HepG2 (cell line): ENCODE data around the gene HYAL1. TPM values are rescaled to one million over a fixed set of nuclear protein-coding genes. Genes with fewer than 3 reads are reported as not detected.

Experiments
- CSRNP2 ChIP-seq: sonication (generic); formaldehyde crosslinking; conservative IDR thresholded peaks from 2 replicates; pipeline ENCODE4 v1.8.0; 2022; ENCODE audit warnings: low read depth, missing genetic modification reagents
- FOXA3 ChIP-seq: IDR thresholded peaks from 2 replicates; pipeline ENCODE4 v1.6.1; 2016; ENCODE audit warnings: missing genetic modification reagents, missing compliant biosample characterization
- HCFC1 ChIP-seq: fragments of 150-350 bp; IDR thresholded peaks from 2 replicates; pipeline ENCODE4 v1.6.1; 2014; ENCODE audit warnings: low read depth, low read length
- HDAC2 ChIP-seq: sonication (generic); formaldehyde crosslinking; IDR thresholded peaks from 2 replicates; pipeline ENCODE4 v1.4.0; 2020; ENCODE audit warnings: missing genetic modification reagents
- HNRNPL ChIP-seq: fragments of 200-400 bp; formaldehyde crosslinking; IDR thresholded peaks from 2 replicates; pipeline ENCODE4 v1.6.1; 2017; ENCODE audit warnings: mild to moderate bottlenecking, low read depth, low read length
- MED1 ChIP-seq: sonication (generic); formaldehyde crosslinking; IDR thresholded peaks from 2 replicates; pipeline ENCODE4 v1.4.0; 2020; ENCODE audit warnings: missing genetic modification reagents
- MED8 ChIP-seq: sonication (generic); formaldehyde crosslinking; IDR thresholded peaks from 2 replicates; pipeline ENCODE4 v1.8.1; 2023; ENCODE audit warnings: mild to moderate bottlenecking, missing genetic modification reagents; ENCODE audit not compliant: insufficient replicate concordance
- SOX13 ChIP-seq, 3 experiments: fragments of 450-650 bp in 1 of 3; sonication (generic) in 1 of 3; formaldehyde crosslinking in 1 of 3; IDR thresholded peaks in 2 of 3; conservative IDR thresholded peaks in 1 of 3; 2 replicates each; pipeline versions ENCODE4 v1.5.0 to v1.6.1; 2016 to 2020; ENCODE audit warnings: antibody characterized with exemption in 1 of 3, mild to moderate bottlenecking in 1 of 3, missing compliant biosample characterization in 1 of 3, missing genetic modification reagents in 1 of 3, moderate library complexity in 1 of 3
- ZNF510 ChIP-seq: sonication (generic); formaldehyde crosslinking; IDR thresholded peaks from 2 replicates; pipeline ENCODE4 v1.4.0; 2020; ENCODE audit warnings: low read depth, mild to moderate bottlenecking, missing genetic modification reagents
- ZNF609 ChIP-seq: sonication (generic); formaldehyde crosslinking; IDR thresholded peaks from 2 replicates; pipeline ENCODE4 v1.4.0; 2020; ENCODE audit warnings: mild to moderate bottlenecking, missing genetic modification reagents, borderline replicate concordance
- ZNF678 ChIP-seq: sonication (generic); formaldehyde crosslinking; IDR thresholded peaks from 2 replicates; pipeline ENCODE4 v1.4.0; 2020; ENCODE audit warnings: mild to moderate bottlenecking, missing genetic modification reagents
- ZNF768 ChIP-seq: sonication (generic); formaldehyde crosslinking; IDR thresholded peaks from 2 replicates; pipeline ENCODE4 v1.4.0; 2020; ENCODE audit warnings: missing genetic modification reagents
- ZNF775 ChIP-seq: sonication (generic); formaldehyde crosslinking; IDR thresholded peaks from 2 replicates; pipeline ENCODE4 v1.4.0; 2020; ENCODE audit warnings: missing genetic modification reagents, mild to moderate bottlenecking, moderate library complexity, borderline replicate concordance
- polyA plus RNA-seq, 8 experiments: library from polyadenylated mRNA; depleted of rRNA in 3 of 8; stranded (reverse) in 7 of 8; unstranded in 1 of 8; fragments of >200 nt; fragmentation: Illumina TruSeq in 4 of 8; extraction: Trizol in 4 of 8; gene quantifications; 2 replicates each; pipeline versions ENCODE4 v1.2.1 to v1.2.3, GENCODE V29; 2011 to 2016; ENCODE audit warnings: low read depth in 4 of 8, missing spikeins in 1 of 8, mixed read lengths in 1 of 8; ENCODE audit not compliant: insufficient read depth in 1 of 8
- total RNA-seq, 5 experiments: library from RNA; depleted of rRNA; stranded (reverse); fragments of >200 nt; fragmentation: Illumina TruSeq; extraction: Trizol; gene quantifications; 2 replicates each; pipeline ENCODE4 v1.2.3, GENCODE V29; 2016; ENCODE audit warnings: low read depth in 1 of 5

HYAL1 gene
- total and polyA plus RNA-seq, 2 of the 13 experiments (the other 11 are each of a cell fraction or from before 2014, with no cell fraction given), result 76.5 to 193 TPM

- peak; percentile 85 for TF ChIP-seq HNRNPL
- 0 out of 2 replicates have a peak, but pooled peaks have one; percentile 26 for TF ChIP-seq ZNF510 (CRISPR knock-in tag)
- TF ChIP-seq ZNF768 (CRISPR knock-in tag), result no peak
- no peak for TF ChIP-seq ZNF678
- no peak for TF ChIP-seq ZNF609
- no peak for TF ChIP-seq MED8 (CRISPR knock-in tag)
- no peak for TF ChIP-seq HCFC1
- no peak for TF ChIP-seq CSRNP2 (CRISPR knock-in tag)
- no peak for TF ChIP-seq SOX13 (IDR thresholded peaks at IDR 0.05)
- no peak for TF ChIP-seq SOX13 (CRISPR knock-in tag; conservative IDR thresholded peaks at IDR 0.05 in 1 of 2, IDR thresholded peaks at IDR 0.05 in 1 of 2)
- no peak for TF ChIP-seq HDAC2
- TF ChIP-seq FOXA3 (CRISPR knock-in tag), result no peak
- TF ChIP-seq MED1 (CRISPR knock-in tag), result no peak
- TF ChIP-seq ZNF775 (CRISPR knock-in tag), result no peak
Observed at GRCh38 chr3:50302095-50303012, 1.0 kb downstream of the HYAL1 start (continued).
